NCI-H2081 (cell line): ENCODE data around the gene TEAD1.
A peak's percentile ranks its signal among the peaks of the same experiment; 100 is the strongest.

Experiments
- DNase-seq, 2 experiments: peaks; one replicate each; lab custom pipeline; 2025; lab: John Stamatoyannopoulos, UW

The TEAD1 gene

GRCh38 chr11:12673924-12674570, at the start of gene TEAD1:
Gene TEAD1, plus strand, starts transcription at chr11:12674421.
- DNase-seq, result peak; percentile 87 to 91

- no peak for DNase-seq
These were observed 49.6 kb upstream of the TEAD1 start for GRCh38 chr11:12624595-12624994.

GRCh38 chr11:12625438-12626071, 48.7 kb upstream of the TEAD1 start:
- DNase-seq, result no peak

- DNase-seq, result no peak
These were observed 47.6 kb upstream of the TEAD1 start for GRCh38 chr11:12626616-12627015.

GRCh38 chr11:12628314-12628713, 45.9 kb upstream of the TEAD1 start:
- DNase-seq, result no peak

GRCh38 chr11:12629601-12630313, 44.5 kb upstream of the TEAD1 start:
- no peak for DNase-seq

- DNase-seq, result peak in 1 of 2 experiments; percentile 16
These were observed 42.6 kb upstream of the TEAD1 start for GRCh38 chr11:12631651-12632050.

- no peak for DNase-seq
These were observed 39.9 kb upstream of the TEAD1 start for GRCh38 chr11:12634329-12634728.

- DNase-seq, result no peak
These were observed 37.3 kb upstream of the TEAD1 start for GRCh38 chr11:12636871-12637410.

- DNase-seq, result no peak
These were observed 34.8 kb upstream of the TEAD1 start for GRCh38 chr11:12639388-12639787.

GRCh38 chr11:12640355-12640754, 33.9 kb upstream of the TEAD1 start:
- no peak for DNase-seq

GRCh38 chr11:12640926-12641849, 33.0 kb upstream of the TEAD1 start:
- DNase-seq, result no peak

- DNase-seq, result no peak
These were observed 32.2 kb upstream of the TEAD1 start for GRCh38 chr11:12642040-12642439.

- DNase-seq, result no peak
These were observed 31.3 kb upstream of the TEAD1 start for GRCh38 chr11:12642806-12643428.

- no peak for DNase-seq
These were observed 27.7 kb upstream of the TEAD1 start for GRCh38 chr11:12646478-12646877.

- no peak for DNase-seq
These were observed 20.5 kb upstream of the TEAD1 start for GRCh38 chr11:12653729-12654128.

GRCh38 chr11:12655842-12656241, 18.4 kb upstream of the TEAD1 start:
- no peak for DNase-seq

GRCh38 chr11:12657336-12657735, 16.9 kb upstream of the TEAD1 start:
- DNase-seq, result no peak

- no peak for DNase-seq
These were observed 16.2 kb upstream of the TEAD1 start for GRCh38 chr11:12657981-12658380.

GRCh38 chr11:12662101-12662689, 12.0 kb upstream of the TEAD1 start:
- no peak for DNase-seq

GRCh38 chr11:12664385-12664784, 9.8 kb upstream of the TEAD1 start:
- DNase-seq, result no peak
